HG02852 (cell line): ENCODE data around the gene SFMBT2.
A peak's percentile ranks its signal among the peaks of the same experiment; 100 is the strongest.
"Not testable (repeated sequence)": the region's sequence is repeated elsewhere in the genome, so short reads cannot be mapped to it uniquely, and the experiment has no call there.

Source experiments
- ATAC-seq: cut with Tn5 transposase; IDR thresholded peaks from one replicate; pipeline ENCODE4 v1.9.1; 2021; ENCODE audit warnings: mild to moderate bottlenecking, moderate library complexity; ENCODE audit not compliant: unreplicated experiment

Gene SFMBT2

DNA sequence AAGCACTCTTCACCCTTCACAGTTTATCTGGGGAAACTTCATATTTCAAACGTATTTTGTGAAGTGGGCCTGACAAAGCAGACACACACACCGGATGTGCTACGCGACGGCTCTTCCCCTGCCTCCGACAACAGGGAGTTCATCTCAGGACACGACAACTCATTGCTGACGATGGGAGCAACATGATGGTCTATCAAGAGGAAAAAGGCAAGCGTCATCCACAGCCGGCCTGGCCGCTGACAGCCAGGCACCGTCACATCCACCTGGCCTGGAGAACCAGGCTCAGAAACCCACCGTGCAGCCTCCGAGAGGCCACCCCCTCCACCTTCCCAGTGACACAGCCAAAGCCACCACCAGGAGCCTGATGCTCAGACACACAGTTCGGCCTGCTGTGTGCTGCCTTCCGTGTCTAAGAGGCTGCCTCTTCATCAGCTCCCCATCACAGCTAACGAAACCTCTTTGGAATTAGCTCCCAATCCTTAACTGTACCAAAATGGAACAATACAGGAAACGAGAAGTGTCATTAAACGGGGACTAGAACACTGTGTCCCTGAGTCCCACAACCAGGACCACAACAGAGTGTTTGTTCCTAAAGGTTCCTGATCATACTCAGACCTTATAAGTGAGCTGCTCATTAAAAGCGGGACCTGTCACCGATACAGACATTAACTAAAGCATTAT lies 76.7 kb downstream of the SFMBT2 start:
- no peak for ATAC-seq

DNA sequence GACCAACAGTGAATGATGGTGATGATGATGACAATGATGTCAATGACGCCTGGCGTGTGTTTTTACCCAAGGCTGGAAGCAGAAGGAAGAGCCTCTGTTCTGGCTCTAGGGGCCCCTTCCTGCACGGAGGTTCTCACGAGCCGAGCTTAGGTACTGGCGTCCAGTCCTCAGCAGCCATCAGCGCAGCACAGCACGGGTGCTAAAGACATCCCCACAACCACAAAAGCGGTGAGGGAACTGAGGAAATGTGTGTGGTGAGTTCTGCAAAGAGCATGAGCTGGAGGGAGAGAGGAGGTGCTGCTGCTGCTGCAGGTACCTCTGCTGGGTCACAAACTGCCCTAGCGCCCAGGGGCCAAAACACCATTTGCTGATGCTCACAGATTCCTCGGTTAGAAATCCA lies 81.6 kb downstream of the SFMBT2 start:
- ATAC-seq, result no peak

DNA sequence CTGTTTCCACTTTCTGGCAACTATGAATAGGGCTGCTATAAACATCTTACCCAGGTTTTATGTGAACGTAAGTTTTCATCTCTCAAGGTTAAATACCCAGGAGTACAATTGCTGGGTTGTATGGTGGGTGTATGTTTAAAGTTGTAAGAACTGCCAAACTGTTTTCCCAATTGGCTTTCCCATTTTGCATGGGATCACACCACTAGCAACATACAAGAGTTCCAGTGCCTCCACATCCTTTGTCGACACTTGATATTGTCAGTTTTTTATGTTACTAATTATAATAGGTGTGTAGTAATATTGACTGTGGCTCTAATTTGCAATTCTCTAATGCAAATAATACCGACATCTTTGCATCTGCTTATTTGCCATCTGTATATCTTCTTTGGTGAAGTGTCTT lies 82.9 kb downstream of the SFMBT2 start:
- no peak for ATAC-seq

DNA sequence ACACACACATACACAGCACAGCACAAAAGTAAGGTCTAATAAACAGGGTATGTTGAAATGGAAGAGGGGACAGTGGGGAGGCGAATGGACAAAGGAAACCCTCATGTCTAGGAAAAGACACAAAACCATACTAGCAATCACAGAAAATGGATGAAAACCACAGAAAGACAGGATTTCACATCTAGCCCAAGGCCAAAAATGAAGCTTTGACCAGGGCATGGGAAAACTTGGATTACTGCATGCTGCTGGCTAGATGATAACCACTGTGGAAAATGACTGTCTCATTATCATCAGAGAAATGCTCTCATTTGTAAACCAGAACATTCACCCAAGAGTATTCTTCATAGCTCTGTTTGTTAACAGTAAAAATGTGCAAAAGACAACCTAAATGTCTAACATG lies 88.2 kb downstream of the SFMBT2 start:
- no peak for ATAC-seq

DNA sequence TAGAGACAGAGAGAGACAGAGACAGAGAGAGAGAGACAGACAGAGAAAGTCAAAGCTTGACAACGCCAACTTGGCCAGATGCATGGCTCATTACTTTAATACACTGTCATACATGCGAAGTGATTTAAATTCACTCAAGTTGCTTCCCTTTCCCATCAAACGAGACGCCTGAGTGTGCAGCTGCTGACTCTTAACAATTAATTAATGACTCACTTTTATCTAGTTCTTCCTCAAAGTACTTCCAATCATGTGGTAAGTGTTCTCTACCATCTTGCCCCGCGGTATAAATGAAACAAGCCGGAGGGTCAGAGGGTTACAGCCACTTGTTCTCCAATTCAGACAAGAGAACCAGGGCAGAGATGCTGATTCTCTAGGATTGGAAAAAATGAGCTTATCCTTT lies 90.8 kb downstream of the SFMBT2 start:
- no peak for ATAC-seq

DNA sequence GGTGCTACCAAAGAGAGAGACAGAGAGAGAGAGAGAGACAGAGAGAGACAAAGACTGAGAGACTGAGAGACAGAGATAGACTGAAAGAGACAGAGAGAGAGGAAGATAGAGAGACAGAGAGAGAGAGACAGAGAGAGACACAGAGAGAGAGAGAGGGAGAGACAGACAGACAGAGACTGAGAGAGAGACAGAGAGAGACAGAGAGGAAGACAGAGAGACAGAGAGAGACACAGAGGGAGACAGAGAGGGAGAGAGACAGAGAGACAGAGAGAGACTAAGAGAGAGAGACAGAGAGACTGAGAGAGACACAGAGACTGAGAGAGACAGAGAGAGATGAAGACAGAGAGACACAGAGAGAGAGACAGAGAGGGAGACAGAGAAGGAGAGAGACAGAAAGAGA lies 91.2 kb downstream of the SFMBT2 start:
- no peak for ATAC-seq

DNA sequence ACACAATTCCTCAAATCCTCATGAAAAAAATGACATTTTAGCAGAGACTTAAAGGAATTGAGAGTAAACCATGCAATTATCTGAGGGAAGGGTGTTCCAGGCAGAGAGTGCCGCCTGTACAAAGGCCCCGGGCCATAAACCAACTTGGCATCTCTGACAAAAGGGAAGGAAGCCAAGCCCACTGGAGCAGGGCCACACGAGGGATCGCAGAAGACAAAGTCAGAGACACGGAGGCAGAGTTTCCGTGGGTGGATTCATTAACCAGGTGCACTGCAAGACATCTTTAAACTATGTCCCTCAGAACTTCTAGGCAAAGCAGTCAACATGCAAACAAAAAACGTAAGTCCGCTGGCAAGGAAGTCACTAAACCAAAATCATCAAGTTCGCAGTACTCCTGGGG lies 92.0 kb downstream of the SFMBT2 start:
- ATAC-seq, result no peak

DNA sequence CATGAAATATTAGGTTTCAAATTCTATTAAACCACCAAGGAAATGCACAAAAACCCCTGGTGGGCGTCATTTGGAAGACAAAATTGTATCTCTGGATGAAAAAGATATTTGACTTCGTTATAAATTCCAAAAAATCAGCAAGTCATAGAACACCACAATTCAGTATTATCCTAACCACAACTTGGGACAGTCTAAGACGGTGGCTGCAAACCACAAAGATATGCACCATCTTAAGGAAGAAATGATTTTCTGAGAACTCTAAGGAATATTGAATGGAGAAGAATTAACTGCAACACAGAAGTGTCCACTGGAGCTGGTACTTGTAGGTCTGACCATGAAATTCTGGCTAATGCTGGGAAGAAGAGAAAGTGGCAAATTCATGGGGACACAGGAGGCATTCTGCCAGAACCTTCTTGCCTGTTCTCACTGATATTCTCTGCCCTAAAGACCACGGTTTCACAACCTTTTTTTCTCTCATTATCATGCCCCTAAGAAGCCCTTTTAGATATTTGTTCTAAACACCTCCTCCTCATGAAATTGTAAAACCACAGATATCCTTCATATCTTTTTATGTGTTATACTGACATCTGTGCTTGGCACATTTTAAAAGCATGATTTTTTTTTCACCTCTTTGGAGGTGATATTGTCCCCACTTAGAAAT lies 92.9 kb downstream of the SFMBT2 start:
- no peak for ATAC-seq

DNA sequence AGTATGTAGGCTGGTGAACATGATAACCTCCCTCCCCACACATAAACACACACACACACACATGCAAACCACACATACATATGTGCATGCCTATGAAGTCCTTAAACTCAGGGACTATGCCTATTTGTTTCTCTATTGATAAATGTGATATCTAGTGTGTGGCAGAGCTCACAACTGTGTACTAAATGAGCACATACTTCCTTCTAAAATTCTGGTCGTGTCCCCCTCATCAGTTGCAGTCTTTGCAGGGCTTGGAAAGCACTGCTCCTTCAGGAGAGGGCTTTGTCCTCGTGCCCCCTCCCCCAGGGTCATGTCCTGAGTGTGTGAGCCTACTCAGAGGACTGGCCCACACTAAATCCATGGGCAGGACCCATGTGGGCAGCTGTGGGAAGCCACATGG lies 94.0 kb downstream of the SFMBT2 start:
- no peak for ATAC-seq

DNA sequence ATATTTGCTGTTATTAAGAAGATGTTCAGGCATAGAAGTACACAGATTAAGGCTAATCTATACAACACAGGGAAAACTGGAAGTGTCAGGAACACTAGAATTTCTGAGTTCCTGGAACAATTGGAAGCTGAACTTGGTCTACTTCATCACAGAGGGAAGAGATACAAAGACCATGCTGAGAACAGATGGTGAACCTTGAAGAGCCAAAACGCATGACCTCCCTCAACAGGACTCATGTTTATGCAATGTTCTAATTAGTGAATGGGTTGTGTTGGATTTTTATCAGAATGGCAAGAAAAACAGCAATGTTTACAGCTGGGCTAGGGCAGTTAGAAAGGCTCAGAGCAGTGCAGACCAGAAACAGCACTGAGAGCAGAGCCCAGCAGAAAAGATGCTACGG lies 94.9 kb downstream of the SFMBT2 start:
- ATAC-seq, result no peak

DNA sequence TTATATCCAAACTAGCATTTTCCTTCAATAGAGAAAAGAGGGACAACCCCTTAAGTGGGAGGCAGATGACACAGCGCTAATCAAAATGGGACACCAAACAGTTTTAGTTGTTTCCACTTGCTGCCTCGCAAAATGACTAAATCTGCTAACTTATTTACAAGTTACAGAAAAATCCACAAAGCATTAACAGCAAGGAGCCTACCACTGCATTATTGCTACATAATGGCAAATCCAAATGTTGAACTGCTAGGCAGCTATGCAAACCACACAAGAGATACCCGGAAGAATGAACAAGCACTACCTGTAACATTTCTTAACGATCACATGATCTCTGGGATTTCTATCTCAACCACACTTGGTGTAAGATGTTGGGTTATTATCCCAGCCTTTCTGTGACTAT lies 96.7 kb downstream of the SFMBT2 start:
- no peak for ATAC-seq

DNA sequence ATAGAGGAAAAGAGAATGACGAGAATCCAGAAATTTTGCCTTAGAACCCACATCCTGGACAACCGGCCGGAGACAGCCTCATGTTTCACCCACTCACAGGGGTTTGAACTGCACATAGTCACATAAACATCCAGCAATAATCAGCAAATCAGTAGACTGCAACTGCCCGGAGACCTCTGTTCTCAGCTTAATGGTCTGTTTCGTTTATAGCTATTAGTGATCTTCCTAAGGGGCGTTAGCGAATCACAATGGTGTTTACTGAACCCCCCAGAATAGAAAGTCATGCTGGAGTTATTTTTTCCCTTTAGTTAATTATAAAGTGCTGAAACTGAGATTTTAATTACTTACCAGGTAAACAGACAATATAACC lies 98.4 kb downstream of the SFMBT2 start:
- ATAC-seq, result no peak

DNA sequence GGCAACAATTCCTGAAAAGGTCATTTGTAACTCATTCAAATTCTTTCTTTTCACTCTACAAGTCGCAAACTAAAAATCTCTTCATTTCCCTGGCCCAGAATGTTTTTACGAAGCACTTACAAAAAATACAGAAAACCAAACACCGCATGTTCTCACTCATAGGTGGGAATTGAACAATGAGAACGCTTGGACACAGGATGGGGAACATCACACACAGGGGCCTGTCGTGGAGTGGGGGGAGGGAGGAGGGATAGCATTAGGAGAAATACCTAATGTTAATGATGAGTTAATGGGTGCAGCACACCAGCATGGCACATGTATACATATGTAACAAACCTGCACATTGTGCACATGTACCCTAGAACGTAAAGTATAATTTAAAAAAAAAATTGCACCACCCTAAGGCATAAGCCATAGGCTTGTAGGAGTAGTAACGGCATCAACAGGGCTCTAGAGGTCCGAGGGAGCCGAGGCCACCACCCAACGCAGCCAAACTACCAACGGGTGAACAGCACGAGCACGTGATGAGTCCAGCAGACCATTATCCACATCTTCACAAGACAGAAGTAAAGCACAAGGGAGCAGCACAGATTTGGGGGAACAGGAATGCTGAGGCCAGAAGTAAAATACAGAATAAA lies 98.9 kb downstream of the SFMBT2 start:
- ATAC-seq, result not testable (repeated sequence)

DNA sequence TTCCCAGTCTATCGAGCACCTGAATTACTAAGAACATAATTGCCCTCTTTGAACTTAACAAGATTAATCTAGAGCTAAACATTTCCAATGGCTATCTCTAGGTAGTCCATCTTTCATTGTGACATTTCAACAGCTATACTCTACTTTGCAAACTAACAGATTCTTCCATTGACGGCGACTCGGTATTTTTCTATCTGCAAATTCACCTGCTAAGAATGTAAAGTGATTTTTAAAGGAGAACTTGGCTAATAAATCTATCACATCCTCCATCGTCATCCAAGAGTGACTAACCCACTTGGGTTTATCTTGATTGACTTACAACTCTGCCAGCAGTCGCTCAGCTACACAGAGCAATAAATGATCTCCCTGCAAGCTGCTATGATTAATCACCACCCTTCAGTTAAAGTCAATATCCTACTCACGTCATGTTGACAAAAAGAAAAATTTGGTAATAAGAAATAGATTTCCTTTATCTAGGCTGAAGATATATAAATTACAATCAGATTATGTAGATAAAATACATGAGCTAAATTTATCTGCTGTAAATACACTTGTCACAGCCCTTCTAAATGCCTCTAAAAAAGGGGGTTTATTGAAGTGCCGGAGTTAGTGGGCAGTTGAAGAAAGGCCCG lies 99.5 kb downstream of the SFMBT2 start:
- no peak for ATAC-seq

DNA sequence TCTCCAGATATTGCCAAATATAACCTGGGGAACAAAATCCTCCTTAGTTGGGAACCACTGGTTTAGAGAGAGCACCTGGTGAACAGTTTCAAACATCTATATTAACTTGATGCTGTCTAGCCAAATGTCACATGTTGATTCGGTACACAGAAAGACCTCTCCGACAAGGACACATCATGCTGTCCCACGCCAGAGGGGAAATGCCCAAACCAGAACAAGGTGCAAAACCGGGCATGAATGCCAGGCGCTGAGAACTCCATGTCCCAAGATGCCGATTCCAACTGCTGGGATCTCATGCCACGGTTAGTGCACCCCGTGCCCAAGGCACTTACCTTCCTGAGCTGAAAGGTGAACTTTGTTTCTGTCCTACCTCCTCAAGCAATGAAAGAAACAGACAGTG lies 100.8 kb downstream of the SFMBT2 start:
- no peak for ATAC-seq

DNA sequence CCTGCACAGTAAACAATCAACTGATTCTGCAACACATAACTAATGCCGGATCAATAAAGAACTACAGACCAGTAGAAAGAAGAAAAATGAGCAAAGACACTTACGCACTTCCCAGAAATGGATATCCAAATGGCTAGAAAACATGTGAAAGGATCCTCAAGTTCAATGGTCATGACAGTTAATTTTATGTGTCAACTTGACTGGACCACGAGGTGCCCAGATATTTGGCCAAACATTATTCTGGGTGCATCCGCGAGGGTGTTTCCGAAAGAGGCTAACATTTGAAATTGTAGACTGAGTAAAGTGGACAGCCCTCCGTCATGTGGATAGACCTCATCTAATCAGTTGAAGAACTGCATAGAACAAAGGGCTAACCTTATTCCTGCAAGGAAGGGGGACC lies 102.0 kb downstream of the SFMBT2 start:
- no peak for ATAC-seq

DNA sequence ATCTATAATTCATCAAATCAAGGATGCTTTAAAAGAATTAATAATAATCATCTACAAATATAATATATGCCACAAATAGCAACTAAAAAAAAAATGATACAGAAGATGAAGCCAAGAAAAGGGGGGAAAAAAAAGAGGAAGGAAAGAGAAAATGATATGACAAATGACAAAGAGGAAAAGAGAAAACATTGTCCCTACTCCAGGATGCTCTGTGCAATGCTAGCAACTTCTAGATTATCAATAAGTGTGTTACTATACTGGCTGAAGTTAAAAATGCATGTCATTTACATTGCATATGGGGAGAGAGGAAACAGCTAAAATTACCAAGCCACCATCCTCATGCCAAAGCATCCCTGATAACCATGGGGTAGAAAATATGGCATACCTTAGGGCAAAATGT lies 104.2 kb downstream of the SFMBT2 start:
- no peak for ATAC-seq

DNA sequence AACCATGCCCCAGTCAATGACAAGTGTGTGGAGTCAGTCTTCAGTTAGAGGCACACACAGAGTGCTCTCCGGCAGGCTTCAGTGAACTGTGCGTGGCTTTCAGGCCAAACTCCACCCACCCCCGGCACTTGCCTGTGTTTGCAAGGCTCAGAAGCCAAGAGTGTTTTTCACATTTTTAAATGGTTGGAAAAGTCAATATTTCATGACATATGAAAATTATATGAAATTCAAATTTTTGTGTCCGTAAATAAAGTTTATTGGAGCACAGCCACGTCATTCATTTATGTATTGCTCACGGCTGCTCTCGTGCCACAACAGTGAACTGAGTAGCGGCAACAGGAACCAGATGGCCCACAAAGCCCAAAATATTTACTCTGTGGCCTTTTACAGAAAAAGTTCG lies 104.7 kb downstream of the SFMBT2 start:
- peak; percentile 65 for ATAC-seq

DNA sequence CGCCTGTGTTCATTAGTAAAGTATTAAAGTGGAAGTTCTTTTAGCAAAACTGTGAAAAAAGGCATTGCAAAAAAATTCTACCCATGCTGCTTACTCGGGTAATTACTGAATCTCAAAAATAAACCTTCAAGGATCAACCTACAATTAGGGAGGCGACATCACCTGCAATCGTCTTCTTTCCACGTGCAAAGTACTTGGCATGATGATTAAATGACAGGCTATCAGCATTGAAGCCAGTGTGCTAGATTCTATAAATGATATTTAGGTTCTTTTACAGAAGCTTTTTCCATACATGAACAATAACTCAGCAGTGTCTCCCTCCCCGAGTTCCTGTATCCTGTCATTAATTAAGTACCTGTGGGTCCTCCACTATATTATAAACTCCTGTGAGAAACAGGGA lies 105.8 kb downstream of the SFMBT2 start:
- no peak for ATAC-seq

DNA sequence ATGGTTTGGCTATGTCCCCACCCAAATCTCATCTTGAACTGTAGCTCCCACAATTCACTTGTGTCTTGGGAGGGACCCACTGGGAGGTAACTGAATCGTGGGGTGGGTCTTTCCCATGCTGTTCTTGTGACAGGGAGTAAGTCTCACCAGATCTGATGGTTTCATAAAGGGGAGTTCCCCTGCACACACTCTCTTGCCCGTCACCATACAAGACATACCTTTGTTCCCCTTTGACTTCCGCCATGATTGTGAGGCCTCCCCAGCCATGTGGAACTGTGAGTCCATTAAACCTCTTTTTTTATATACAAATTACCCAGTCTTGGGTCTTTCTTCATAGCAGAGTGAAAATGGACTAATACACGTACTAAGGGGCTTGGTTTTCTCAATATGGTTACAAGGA lies 106.7 kb downstream of the SFMBT2 start:
- no peak for ATAC-seq

DNA sequence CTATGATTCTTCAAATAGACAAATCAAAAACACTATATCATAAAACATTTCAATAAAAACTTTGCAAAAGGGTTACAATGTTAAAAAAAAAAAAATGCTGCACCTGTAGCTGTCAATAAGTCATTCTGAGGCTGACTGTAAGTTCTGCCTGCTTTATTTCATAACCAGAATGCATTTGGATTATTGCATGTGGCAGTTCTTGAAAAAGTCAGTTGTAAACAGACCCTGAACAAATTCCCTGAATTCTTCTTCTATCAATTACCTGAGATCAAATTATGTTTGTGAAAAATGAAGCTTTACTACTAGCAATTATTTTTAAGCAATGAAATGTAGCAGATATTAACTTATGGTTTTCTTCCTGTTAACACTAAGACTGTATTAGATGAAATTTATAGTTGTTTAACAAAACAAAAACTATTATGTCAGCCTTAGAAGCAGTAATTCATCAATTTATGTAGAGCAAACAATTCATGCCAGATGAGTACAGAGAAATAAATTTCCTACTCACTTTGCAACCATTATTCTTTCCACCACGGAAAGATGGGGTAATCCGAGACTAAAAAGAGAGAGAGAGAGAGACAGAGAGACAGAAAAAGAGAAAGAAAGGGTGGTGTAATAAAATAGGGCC lies 107.8 kb downstream of the SFMBT2 start:
- ATAC-seq, result no peak
